EH (cell line): ENCODE results near the gene POR.
"Not testable (repeated sequence)": the region's sequence is repeated elsewhere in the genome, so short reads cannot be mapped to it uniquely, and the experiment has no call there.

Source experiments
- DNase-seq: peaks from one replicate; pipeline ENCODE4 v3.0.0-alpha.2; 2015; ENCODE audit warnings: low read depth

Gene POR

GRCh38 chr7:75992083-75992755 lies 77.3 kb downstream of the POR start:
- DNase-seq: no peak

GRCh38 chr7:75993689-75994387 lies 78.9 kb downstream of the POR start:
- peak; percentile 73 for DNase-seq

GRCh38 chr7:75994388-75995051 lies 79.6 kb downstream of the POR start, which contains the start of gene TMEM120A:
TMEM120A (minus strand) TSS chr7:75994595; CDS start chr7:75994570, 25 bp downstream.
- peak; percentile 94 for DNase-seq

- no peak for DNase-seq
Measured at GRCh38 chr7:75995052-75995471, 80.1 kb downstream of the POR start.

- DNase-seq: no peak
Measured at GRCh38 chr7:75995996-75996395, 81.0 kb downstream of the POR start.

GRCh38 chr7:75996476-75996875 lies 81.5 kb downstream of the POR start:
- DNase-seq: no peak

GRCh38 chr7:75998038-75998437 lies 83.1 kb downstream of the POR start:
- DNase-seq: no peak

GRCh38 chr7:76000566-76000965 lies 85.6 kb downstream of the POR start:
- no peak for DNase-seq

- no peak for DNase-seq
Measured at GRCh38 chr7:76002139-76002538, 87.2 kb downstream of the POR start.

- no peak for DNase-seq
Measured at GRCh38 chr7:76002822-76003221, 87.9 kb downstream of the POR start.

GRCh38 chr7:76003351-76003750 lies 88.4 kb downstream of the POR start:
- no peak for DNase-seq

- DNase-seq: not testable (repeated sequence)
Measured at GRCh38 chr7:76005004-76005403, 90.0 kb downstream of the POR start.

GRCh38 chr7:76008156-76008687 lies 93.3 kb downstream of the POR start:
- no peak for DNase-seq

GRCh38 chr7:76009672-76010600 lies 95.0 kb downstream of the POR start:
- DNase-seq: no peak

GRCh38 chr7:76011442-76011861 lies 96.5 kb downstream of the POR start:
- peak; percentile 75 for DNase-seq

- peak; percentile 11 for DNase-seq
Measured at GRCh38 chr7:76016191-76016947, 101.4 kb downstream of the POR start.

GRCh38 chr7:76018520-76018919 lies 103.6 kb downstream of the POR start:
- DNase-seq: not testable (repeated sequence)

- peak; percentile 65 for DNase-seq
Measured at GRCh38 chr7:76020031-76020714, 105.2 kb downstream of the POR start.

GRCh38 chr7:76022026-76022780 lies 107.2 kb downstream of the POR start:
- no peak for DNase-seq
